Fibroblast of mammary gland (primary cell): Measurements from ENCODE around the gene KLF3.

Experiments used
- DNase-seq: peaks from one replicate; pipeline ENCODE4 v3.0.0-alpha.2; 2010; ENCODE audit warnings: low read depth
- H3K4me3 ChIP-seq: 2 replicates; pipeline ENCODE4 v1.5.1; 2011; ENCODE audit warnings: low read depth, mild to moderate bottlenecking, low read length, moderate library complexity; ENCODE audit not compliant: control insufficient read depth
- TF ChIP-seq, protein P1 (sequence below): conservative IDR thresholded peaks from 2 replicates; pipeline ENCODE4 v1.5.1; 2011; ENCODE audit warnings: low read depth, low read length, inconsistent platforms; ENCODE audit not compliant: control insufficient read depth, insufficient read depth

Gene KLF3

GRCh38 chr4:38733663-38734062 is 69.7 kb downstream of the KLF3 start:
- no peak overlapping the region for H3K4me3 ChIP-seq
- TF ChIP-seq, protein P1, sequence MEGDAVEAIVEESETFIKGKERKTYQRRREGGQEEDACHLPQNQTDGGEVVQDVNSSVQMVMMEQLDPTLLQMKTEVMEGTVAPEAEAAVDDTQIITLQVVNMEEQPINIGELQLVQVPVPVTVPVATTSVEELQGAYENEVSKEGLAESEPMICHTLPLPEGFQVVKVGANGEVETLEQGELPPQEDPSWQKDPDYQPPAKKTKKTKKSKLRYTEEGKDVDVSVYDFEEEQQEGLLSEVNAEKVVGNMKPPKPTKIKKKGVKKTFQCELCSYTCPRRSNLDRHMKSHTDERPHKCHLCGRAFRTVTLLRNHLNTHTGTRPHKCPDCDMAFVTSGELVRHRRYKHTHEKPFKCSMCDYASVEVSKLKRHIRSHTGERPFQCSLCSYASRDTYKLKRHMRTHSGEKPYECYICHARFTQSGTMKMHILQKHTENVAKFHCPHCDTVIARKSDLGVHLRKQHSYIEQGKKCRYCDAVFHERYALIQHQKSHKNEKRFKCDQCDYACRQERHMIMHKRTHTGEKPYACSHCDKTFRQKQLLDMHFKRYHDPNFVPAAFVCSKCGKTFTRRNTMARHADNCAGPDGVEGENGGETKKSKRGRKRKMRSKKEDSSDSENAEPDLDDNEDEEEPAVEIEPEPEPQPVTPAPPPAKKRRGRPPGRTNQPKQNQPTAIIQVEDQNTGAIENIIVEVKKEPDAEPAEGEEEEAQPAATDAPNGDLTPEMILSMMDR = no peak
- no peak for DNase-seq

DNA sequence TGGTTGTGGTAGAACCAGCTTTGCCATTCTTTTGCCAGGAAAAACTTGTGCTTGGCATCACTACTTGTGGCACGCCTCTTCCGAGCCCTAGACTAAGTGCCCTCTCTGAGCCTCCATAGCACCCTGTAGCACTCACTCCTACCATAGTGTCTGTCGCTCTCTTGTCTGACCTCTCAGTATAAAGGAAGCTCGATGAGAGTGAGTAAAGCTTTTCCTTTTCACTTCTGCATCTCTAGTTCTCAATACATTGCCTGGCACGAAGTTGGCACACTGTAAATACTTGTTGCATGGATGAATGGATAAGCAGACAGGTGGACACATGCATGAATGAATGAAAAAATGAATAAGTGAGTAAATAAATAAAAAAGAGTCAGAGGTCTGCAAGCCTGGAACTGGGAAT is 70.4 kb downstream of the KLF3 start:
- TF ChIP-seq, protein P1 = no peak
- no peak for DNase-seq
- H3K4me3 ChIP-seq = no peak overlapping the region

GRCh38 chr4:38734911-38735310 is 70.9 kb downstream of the KLF3 start:
- peak; percentile 24 for DNase-seq
- TF ChIP-seq, protein P1 = no peak
- H3K4me3 ChIP-seq = no peak overlapping the region

GRCh38 chr4:38735870-38736269 is 71.9 kb downstream of the KLF3 start:
- no peak for DNase-seq
- TF ChIP-seq, protein P1 = no peak
- H3K4me3 ChIP-seq = no peak overlapping the region

DNA sequence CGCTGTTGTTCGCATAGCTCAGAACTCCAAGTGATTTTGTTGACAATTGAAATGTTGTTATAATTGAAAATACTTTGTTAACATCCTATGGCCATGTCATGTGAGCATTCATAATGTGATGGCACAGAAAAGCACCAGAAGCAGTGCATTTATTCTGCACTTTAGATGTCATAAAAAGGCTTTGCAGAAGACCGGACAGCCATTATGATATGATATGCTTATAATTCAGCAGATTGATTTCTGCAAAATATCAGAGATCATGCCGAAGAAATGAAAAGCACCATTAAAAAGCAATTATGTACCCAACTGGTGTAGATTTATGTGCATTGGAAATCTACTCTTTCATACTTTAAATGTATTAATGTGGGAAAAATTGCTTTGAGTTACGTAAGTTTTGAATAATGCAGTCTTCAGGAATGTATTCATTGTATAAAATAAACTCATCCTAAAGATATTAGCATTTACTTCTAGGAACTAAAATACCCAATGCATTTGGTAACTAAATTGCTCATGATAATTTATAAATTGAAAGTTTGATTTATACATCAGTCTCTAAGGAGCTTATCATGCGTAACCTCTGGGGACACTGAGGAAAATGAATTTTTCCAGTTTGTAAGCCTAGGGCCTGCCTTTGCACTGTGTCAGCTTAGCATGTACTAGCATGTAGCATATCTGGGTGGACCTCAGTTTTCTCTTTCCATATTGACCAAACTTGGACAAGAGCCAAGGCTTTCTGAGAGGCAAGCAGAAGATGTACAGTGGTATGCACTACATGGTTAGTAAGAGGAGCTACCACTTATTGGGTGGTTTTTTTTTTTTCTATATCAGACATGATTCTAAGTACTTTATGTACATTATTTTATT is 75.2 kb downstream of the KLF3 start:
- DNase-seq = no peak
- TF ChIP-seq, protein P1 = no peak

GRCh38 chr4:38740303-38740702 is 76.3 kb downstream of the KLF3 start:
- no peak overlapping the region for H3K4me3 ChIP-seq
- TF ChIP-seq, protein P1 = no peak
- no peak for DNase-seq

More for the DNA sequence above, 75.2 kb downstream of the KLF3 start:
- H3K4me3 ChIP-seq = no peak overlapping the region
